NCI-H748 treated with DMSO at 0.1 percent for 48 hours (cell line): ENCODE results near the gene CRCP.

Experiments
- DNase-seq: peaks from one replicate; lab custom pipeline; 2025; lab: John Stamatoyannopoulos, UW

CRCP gene

GRCh38 chr7:66189695-66190503 is 75.3 kb downstream of the CRCP start:
- no peak for DNase-seq

GRCh38 chr7:66190504-66190857 is 75.8 kb downstream of the CRCP start:
- no peak for DNase-seq

GRCh38 chr7:66193146-66193725 is 78.6 kb downstream of the CRCP start:
- no peak for DNase-seq

GRCh38 chr7:66198469-66198868 is 83.8 kb downstream of the CRCP start:
- DNase-seq, result no peak

GRCh38 chr7:66198956-66199355 is 84.3 kb downstream of the CRCP start:
- no peak for DNase-seq

- DNase-seq, result no peak
Measured at GRCh38 chr7:66202441-66202840, 87.8 kb downstream of the CRCP start.
